Urothelium cell line (cell line): ENCODE data around the gene VSTM4.

Source experiments
- DNase-seq: peaks from one replicate; pipeline ENCODE4 v3.0.0; 2011; ENCODE audit warnings: low spot score, mixed read lengths
- FAIRE-seq: peaks from 2 replicates; lab custom pipeline; 2011; peaks lifted over from hg19 to GRCh38; lab: Jason Lieb, UNC

Gene VSTM4

DNA sequence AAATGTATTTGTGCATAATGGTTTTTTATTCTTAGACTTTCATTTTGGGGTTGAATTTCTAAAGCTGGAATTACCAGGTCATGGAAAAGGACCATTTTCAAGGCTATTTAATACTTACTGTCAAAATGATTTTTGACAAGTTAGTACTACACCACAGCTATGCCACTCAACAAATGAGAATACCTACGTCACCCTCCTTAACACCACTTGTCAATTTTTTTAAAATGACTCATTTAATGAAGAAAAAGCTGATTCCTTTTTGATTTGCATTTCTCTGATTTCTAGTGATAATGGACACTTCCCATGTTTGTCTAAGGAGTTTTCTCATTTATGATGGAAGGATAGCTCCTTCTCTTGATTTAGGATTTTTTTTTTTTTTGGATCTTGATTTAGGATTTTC is 63.3 kb downstream of the VSTM4 start:
- FAIRE-seq (no peak), DNase-seq (no peak)

DNA sequence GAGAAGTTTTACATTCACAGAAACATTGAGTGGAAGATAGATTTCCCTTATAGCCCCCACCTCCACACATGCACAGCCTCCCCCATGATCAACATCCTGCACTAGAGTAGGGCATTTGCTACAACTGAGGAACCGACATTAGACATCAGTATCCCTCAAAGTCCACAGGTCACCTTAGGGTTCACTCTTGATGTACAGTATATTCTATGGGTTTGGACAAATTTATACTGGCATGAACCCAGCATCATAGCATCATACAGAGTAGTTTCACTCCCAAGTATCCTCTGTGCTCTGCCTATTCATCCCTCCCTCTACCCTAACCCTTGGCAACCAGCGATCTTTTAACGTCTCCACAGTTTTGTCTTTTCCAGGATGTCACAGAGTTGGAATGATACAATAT is 64.4 kb downstream of the VSTM4 start:
- DNase-seq, result no peak
- FAIRE-seq, result no peak

DNA sequence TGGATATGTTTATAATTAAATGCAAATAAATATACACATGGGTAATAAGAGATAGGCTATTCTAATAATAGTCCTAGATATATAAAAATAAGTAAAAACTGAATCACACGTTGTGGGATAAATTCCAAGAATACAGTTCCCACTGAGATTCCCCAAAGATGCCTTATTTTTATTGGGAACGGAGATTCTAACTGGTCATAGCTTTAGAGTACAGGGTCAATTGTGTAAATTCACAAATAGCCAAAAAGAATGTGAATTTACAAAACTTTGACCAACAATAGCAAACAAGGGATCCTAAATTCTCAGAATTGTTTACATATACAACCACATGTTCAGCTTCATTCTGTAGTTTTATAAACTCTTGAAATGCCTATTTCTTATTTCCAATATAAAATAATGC is 65.0 kb downstream of the VSTM4 start:
- FAIRE-seq (no peak), DNase-seq (no peak)

DNA sequence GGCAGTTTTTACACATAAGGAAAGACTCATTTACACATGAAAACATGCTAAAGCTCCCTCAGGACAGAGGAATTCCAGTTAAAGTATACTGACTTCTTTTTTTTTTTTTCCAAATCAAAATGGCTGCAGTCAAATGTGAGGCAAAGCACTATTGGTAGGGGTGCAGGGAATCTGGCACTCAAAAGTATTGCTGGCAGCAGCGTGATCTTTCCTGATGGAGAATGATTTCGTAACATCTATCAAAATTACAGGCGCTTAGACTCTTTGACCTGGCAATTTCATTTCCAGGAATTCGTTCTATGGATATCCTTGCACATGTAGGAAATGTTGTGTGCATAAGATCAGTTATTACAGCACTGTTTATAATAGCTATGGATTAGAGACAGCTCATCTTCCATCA is 65.7 kb downstream of the VSTM4 start:
- no peak for FAIRE-seq
- no peak for DNase-seq

DNA sequence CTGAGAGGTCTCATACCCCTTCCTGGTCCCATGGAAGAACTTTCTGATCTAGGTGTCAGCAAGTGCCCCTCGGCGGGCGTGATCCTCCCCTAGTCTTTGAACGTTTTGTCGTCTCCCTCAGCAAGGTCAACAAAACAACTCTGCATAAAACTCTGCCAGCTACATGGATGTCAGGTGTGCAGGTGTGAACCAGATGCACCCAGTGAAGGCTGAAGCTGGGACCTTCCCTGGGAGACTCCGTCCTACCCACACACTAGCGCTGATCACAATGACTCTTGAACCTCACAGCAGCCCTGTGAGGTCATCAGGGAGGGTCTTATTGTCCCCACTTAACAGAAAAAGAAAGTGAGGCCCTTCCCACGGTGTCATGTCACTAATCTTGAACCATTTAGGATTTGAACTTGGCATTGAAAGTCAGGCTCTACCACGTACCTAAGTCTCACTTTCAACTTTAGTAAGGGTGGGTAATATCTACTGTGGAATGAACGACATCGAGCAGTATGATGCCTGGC is 68.1 kb downstream of the VSTM4 start:
- FAIRE-seq (no peak), DNase-seq (no peak)

DNA sequence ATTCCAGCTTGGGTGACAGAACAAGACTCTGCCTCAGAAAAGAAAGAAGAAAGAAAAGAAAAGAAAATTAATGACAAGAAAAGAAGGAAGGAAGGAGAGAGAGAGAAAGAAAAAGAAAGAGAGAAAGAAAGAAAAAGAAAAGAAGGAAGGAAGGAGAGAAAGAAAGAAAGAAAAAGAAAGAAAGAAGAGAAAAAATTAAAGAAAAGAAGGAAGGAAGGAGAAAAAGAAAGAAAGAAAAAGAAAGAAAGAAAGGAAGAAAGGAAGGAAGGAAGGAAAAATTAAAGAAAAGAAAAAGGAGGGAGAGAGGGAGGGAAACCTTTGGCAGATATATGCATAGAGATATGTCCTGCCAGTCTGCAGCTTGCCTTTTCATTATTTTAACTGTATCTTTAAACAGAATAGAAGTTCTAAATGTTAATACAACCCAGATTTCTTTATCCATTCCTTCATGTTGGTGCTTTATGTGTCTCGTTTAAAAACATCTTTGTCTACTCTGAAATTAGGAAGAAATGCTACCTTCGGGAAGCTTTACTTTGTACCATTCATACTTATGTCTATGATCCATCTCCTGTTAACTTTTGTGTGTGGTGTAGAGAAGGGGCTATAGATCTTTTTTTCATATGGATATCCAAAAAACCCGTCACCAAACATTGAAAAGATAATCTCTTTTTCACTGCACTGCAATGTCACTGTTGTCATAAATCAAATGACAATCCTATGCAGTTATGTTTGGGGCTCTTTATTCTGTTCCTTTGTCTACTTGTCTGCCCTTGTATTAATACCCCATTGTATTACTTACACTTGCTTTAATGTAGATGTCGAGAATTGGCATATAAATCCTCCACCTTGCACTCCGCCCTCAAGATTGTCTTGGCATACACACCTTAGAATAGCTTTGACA is 70.8 kb downstream of the VSTM4 start:
- no peak for DNase-seq
- no peak for FAIRE-seq

DNA sequence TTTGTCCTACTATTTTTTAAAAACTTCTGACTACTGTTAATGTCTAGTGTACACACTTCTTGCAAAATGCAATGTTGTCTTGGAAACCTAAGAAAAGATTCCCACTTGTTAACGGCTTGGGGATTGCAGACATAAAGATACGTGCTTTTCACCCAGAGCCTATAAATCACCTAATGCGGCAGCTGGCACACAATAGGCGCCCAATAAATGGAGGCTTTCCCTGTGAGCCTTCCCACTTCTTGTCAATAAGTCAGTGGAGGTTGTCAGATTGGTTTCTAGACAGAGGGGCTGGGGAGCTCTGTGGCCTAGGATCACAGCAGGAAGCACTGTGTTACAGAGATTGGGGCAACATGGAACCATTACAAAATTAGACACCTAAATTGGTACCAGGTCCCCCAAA is 74.7 kb downstream of the VSTM4 start:
- FAIRE-seq (no peak), DNase-seq (no peak)

DNA sequence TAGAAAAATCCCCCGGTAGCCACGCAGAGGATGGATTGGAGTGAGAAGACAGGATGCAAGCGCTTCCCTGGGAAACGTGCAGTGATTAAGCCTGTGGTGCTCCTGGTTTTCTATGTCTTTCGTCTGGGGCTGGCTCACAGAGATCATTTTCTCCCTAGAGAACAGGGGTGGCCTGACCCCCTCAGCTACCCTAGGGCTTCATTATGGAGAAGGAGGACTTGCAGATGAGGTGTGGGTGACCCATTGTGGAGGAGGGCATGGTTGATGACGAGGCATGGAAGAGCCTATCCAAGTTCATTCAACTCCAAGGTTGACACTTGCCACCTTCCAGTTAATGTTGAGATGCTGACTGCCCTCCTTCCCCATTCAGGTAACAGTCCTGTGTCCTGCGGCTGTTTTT is 75.9 kb downstream of the VSTM4 start:
- DNase-seq (no peak), FAIRE-seq (no peak)

DNA sequence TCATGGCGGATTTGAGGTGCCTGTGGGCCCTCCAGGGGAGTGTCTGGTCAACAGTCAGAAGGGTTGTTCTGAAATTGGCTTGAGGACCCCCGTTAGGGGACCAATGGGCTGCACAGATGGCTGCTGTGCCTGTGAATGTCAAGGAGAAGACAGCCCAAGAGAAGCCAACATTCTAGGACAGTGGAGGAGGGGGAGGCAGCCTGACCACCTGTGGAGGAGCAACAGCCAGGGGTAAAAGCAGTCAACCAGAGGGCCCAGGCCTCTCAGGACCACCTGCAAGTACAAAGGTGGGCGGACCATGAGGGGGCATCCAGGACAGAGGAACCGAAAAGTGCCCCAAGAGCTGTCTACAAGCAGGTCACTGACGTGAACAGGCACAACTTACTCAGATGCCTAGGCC is 76.6 kb downstream of the VSTM4 start:
- FAIRE-seq (no peak), DNase-seq (no peak)

DNA sequence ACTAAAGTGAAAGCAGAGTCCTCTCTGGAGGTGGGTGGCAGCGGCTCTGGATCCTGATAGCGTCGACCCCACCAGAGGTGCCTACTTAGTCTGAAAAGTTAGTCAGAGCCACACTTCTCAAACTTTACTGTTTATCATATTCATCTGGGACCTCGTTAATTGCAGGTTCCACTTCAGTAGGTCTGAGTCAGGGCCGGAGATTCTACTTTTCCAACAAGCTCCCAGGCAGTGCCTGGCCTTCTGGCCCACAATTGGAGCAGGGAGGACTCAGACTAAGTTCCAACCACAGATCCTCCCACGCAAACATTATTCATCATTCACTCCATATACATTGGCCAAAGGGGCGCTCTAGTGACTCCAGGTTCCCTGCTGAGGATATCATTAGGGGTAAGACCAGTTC is 78.1 kb downstream of the VSTM4 start:
- no peak for FAIRE-seq
- DNase-seq, result peak; percentile 33

DNA sequence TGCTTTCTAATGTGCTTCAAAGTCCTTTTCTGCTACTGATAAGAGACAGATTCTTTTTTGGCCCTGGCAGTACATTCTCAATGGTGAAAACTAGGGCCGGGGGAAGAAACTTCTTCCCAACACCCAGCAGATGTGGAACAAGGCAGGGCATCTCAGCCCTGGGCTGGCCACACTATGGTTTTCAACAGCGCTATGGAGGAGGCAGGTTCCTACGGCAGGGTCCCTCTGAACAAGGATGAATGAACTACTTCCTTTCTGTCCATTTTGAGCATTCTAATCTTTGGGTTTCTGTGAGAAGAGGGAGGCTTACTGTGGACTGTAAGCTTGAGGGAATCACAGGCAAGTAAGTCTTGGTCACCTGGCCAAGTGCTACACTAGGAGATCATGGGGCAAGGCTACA is 78.7 kb downstream of the VSTM4 start:
- no peak for FAIRE-seq
- no peak for DNase-seq

DNA sequence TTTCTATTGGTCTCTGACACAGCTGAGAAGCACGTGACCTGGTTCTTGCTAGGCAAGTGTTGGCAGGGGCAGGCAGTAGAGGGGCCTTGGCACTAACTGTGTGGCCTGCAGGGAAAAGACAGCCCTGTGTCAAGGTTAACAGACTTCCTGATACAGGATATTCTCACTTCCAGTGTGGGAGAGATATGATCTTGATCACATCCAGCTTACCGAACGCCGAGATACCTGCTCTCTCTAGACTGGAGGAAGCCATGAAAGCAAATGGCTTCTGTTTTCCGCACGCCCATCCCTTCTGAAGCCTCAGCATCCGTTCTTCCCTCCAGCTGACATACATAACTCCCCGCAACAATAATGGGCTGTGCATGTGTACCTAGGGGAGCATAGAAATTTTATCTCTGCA is 79.4 kb downstream of the VSTM4 start:
- DNase-seq (no peak), FAIRE-seq (no peak)

DNA sequence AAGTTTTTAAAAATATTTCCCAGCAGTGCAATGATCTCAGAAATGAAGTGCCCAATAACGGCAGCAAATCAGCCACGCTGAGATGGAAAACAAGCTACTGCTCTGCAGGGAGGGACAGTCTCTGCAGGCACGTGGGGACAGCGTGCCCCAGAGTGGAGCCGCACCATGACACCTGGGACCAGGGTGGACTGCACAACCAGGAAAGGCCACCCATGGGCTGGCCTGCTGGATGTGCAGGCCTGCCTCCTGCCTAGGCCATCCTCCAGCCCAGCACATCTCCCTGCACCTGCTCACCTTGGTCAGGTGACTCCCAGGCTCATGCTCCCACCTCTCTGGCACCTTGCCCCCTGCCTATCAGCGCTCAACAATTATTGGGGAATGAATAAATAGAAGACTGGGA is 80.4 kb downstream of the VSTM4 start:
- DNase-seq, result no peak
- FAIRE-seq, result no peak

DNA sequence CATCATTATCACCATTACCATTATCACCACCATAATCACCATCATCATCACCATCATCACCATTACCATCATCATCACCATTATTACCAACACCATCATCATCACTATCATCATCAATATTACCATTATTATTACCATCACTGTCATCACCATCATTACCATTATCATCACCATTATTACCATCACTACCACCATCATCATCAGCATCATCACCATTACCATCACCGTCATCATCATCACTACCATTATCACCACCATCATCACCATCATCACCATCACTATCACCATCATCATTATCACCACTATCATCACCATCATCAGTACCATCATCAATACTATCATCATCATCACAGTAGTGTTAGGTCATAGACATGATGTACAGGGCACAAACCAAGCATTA is 81.4 kb downstream of the VSTM4 start:
- peak; percentile 99 for FAIRE-seq
- no peak for DNase-seq

DNA sequence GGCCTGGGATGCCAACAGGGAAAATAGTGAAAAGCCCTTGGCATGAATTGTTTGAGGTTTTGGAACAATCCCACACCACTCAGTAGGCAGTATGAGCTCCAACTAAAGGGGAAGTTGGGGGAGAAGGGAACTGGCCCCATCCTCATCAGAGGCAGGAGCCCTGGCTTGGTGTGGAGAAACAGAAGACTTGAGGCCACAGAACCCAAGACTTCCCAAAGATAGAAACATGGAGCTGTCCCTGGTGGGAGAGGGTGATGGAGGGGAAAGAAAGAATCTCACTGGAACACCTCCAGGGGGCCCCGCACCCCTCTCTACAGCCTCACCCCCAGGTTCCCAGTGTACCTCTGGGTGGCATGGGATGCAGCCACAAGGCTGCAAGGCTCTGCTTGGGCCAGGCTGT is 85.7 kb downstream of the VSTM4 start:
- FAIRE-seq (no peak), DNase-seq (no peak)

DNA sequence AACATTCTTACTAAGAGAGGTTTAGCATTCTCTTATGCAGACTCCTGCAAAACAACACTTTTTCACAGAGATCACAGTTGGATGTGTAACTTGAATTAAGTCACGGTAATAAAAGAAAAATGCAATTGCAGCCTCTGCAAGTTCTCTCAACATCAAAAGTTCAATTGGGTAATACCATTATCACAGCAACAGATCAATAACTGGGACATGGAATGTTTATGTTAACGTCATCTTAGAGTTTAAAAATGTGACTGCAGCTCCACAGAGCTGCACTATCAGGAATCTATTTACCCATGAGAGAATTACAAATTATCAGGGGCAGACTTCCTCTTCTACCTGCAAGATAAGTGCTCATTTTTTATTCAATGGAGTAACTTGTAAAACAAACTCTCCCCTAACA is 86.7 kb downstream of the VSTM4 start:
- FAIRE-seq, result no peak
- DNase-seq, result no peak

DNA sequence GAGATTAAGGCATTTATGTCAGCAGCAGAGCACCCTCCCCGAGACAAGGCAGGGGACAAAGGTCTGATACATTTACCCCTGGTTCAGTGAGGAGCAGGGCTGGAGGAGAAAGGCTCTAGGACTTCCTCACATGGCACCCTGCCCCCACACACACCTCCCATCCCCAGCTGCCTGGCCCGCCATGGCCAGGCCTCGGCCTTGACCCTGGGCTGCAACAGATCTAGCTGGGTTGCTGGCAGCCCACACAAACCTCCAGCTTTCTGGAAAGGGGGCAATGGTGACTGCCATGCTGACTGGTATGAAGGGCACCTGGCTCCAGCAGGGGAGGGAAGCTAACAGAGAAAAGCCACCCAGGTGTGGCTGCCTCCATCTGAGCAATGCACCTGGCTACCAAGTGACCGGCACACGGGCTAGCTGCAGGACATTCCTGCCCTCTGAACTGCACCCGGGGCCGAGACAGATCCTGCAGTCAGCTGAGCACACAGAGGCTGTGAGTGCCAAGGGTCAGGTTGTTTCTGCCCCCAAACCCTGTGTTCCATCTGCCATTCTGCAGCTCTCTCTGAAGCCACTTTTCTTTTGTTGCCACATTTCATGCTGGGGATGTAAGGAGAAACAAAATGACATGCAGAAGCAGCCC is 89.9 kb downstream of the VSTM4 start:
- no peak for DNase-seq
- no peak for FAIRE-seq

DNA sequence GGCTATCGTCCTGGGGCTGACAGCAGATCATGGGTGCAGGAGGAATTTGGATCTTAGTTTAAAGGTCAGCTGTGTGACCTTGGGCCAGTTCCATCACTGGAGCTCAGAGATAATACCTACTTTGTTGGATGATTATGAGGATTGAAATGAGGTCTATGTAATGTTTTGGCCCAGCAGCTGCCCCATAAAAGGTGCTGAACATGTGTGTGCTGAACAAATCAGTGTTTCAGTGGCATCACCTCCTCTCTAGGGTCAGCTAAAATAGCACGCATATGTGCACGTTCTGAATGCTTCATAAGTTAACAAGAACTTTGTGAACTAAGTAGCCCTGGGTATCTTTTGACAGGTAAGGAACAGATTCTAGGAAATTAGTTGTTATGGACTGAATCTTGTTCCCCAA is 90.8 kb downstream of the VSTM4 start:
- DNase-seq (no peak), FAIRE-seq (no peak)

DNA sequence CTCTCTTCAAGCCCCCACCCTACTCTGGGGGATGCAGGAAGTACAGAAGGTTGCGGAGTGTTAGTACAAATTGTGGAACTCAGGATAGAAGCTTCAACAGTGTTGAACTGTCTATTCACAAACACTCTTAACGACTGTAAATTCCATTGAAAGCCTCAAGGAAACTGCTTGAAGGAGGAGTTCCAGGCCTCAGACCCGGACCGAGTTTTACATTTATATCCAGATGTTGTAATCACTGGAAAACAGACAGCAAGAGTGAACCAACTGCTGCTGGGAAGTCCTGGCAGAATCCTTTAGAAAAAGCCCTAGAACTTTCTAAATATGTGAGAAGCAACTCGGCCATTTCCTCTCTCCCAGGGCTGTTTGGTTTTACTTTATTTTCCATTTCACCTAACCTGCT is 91.6 kb downstream of the VSTM4 start:
- FAIRE-seq, result no peak
- no peak for DNase-seq

DNA sequence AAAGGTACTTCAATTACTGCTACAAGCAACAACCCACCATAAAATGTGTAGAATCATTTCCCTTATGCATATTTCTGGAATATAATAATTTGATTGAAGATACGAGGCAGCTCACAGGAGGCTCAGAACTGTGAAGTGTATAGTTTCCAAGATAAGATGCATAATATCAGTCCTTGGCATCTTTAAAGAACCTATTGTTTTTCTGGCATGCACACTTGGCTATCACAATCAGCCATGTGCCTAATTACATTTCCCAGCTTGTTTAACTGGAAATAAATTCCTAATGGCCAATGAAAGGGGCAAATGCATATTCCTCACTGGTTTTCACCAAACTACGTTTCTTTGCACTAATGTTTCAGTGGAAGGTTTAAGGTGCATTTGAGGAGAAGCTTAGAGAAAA is 92.3 kb downstream of the VSTM4 start:
- no peak for DNase-seq

DNA sequence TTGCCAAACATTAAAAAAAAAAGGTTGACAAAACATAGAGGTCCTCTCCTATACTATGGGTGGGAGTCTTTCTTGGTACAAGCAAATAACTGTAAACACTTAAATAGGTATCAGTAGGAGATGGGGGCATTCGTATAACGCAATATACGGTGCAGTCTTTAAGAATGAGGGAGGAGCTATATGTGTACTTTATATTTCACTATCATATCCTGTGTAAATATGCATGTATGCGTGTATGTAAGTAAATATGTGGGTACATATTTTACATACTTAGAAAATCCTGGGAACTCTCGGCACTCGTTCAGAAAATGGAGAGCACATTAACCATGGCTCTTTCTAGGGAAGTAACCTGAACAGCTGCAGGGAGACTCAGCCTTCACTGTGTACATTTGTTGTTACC is 93.6 kb downstream of the VSTM4 start:
- no peak for DNase-seq
- FAIRE-seq, result no peak

More for the DNA sequence above, 92.3 kb downstream of the VSTM4 start:
- FAIRE-seq, result no peak

DNA sequence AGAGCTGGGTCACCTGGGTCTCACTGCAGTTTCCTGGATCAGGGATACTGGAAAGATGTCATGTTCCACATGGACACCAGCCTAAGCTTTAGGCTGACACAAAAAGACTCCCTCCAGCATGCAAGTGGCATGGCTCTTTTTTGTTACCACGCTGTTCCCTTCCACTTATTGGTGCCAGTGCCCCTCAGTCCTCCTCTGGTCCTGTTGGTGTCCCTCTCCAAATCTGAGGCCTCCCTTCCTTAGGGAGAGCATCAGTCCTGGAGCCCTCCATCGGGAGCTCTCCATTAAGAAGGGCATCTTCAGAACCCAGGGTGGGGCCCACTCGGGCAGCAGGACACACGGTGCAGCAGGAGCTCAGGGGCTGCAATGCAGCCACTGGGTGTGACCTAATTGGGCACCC is 99.6 kb downstream of the VSTM4 start:
- DNase-seq, result no peak
- FAIRE-seq, result no peak
